K562 (cell line): ENCODE measurements around the gene CERS6. TPM values are rescaled to one million over a fixed set of nuclear protein-coding genes. Genes with fewer than 3 reads are reported as not detected.

Source experiments
- ATAC-seq: fragments of 200-7000 bp; cut with Tn5 transposase; 3 replicates; pipeline ENCODE4 v1.9.1; 2020; ENCODE audit warnings: moderate library complexity
- BruUV-seq: library from RNA; stranded (reverse); fragments of 400-500 nt; replicated peaks from 2 replicates; lab custom pipeline; 2021; lab: Mats Ljungman, UMichigan
- CTCF ChIA-PET: fragments of 300-600 bp; formaldehyde crosslinking; extraction: SDS; loops from one replicate; lab custom pipeline; 2021; ENCODE audit warnings: low intra/inter-chr PET ratio; lab: Yijun Ruan, JAX
- POLR2A ChIA-PET: fragments of 300-600, 350-650 bp; sonication (Branson Sonifier 250); formaldehyde crosslinking; extraction: SDS; loops from one replicate; lab custom pipeline; 2021; ENCODE audit warnings: antibody characterized with exemption, inconsistent platforms; lab: Yijun Ruan, JAX
- DNase-seq, 4 experiments: peaks; one replicate each; pipeline versions ENCODE4 v3.0.0 to v3.0.0-alpha.2; 2011 to 2018; ENCODE audit warnings: low spot score in 3 of 4, mixed read lengths in 3 of 4; ENCODE audit errors: extremely low read depth in 1 of 4
- FAIRE-seq: peaks from 2 replicates; lab custom pipeline; 2011; peaks lifted over from hg19 to GRCh38; lab: Jason Lieb, UNC
- H2AFZ ChIP-seq: 2 replicates; pipeline ENCODE4 v1.6.0; 2011; ENCODE audit warnings: low read depth, low read length, control low read depth, inconsistent platforms
- H3K27ac ChIP-seq: fragments of 200-600 bp; 3 replicates; pipeline ENCODE4 v1.8.0; 2011; ENCODE audit warnings: low read depth, mild to moderate bottlenecking, control low read depth, inconsistent platforms, low read length, moderate library complexity, mixed read lengths; ENCODE audit errors: extremely low read depth
- H3K27me3 ChIP-seq, 2 experiments: fragments of 300-600 bp in 1 of 2; 2 replicates in 1 of 2; 3 replicates in 1 of 2; pipeline versions ENCODE4 v1.6.0 to v1.8.0; 2011; ENCODE audit warnings: inconsistent platforms in 2 of 2, low read length in 2 of 2, mild to moderate bottlenecking in 1 of 2, mixed read lengths in 1 of 2, moderate library complexity in 1 of 2; ENCODE audit not compliant: control insufficient read depth in 2 of 2, insufficient read depth in 2 of 2
- H3K36me3 ChIP-seq: fragments of 300-600 bp; 3 replicates; pipeline ENCODE4 v1.8.0; 2011; ENCODE audit warnings: mild to moderate bottlenecking, low read length, inconsistent platforms; ENCODE audit not compliant: control insufficient read depth, insufficient read depth
- H3K4me1 ChIP-seq, 2 experiments: fragments of 200-600 bp in 1 of 2; replicated peaks in 1 of 2; 2 replicates in 1 of 2; 3 replicates in 1 of 2; pipeline versions ENCODE4 v1.5.1 to v1.8.0; 2011; ENCODE audit warnings: inconsistent platforms in 2 of 2, low read length in 2 of 2, mild to moderate bottlenecking in 1 of 2, mixed read lengths in 1 of 2, moderate library complexity in 1 of 2; ENCODE audit not compliant: control insufficient read depth in 2 of 2, insufficient read depth in 2 of 2
- H3K4me2 ChIP-seq: 2 replicates; pipeline ENCODE4 v1.6.1; 2011; ENCODE audit warnings: low read length, control low read depth, inconsistent platforms, mixed read lengths; ENCODE audit not compliant: insufficient read depth
- H3K4me3 ChIP-seq: fragments of 200-600 bp; sonication (generic), shearing (Covaris generic); 2 replicates; pipeline ENCODE4 v1.5.1; 2016; ENCODE audit warnings: control low read depth, inconsistent platforms
- H3K79me2 ChIP-seq: fragments of 200-600 bp; 3 replicates; pipeline ENCODE4 v1.8.0; 2011; ENCODE audit warnings: low read length, inconsistent platforms; ENCODE audit not compliant: control insufficient read depth, insufficient read depth
- H3K9ac ChIP-seq, 2 experiments: 2 replicates each; pipeline versions ENCODE4 v1.6.0 to v1.6.1; 2011; ENCODE audit warnings: low read depth in 2 of 2, low read length in 2 of 2, control low read depth in 1 of 2, inconsistent platforms in 1 of 2, mild to moderate bottlenecking in 1 of 2, mixed read lengths in 1 of 2; ENCODE audit not compliant: insufficient read depth in 1 of 2
- H3K9me1 ChIP-seq: one replicate; pipeline ENCODE4 v1.6.0; 2011; ENCODE audit warnings: inconsistent platforms, mild to moderate bottlenecking, low read length, moderate library complexity; ENCODE audit not compliant: control insufficient read depth, insufficient read depth
- H3K9me3 ChIP-seq: replicated peaks from 2 replicates; pipeline ENCODE4 v1.5.1; 2011; ENCODE audit warnings: low read depth, low read length, inconsistent platforms; ENCODE audit not compliant: control insufficient read depth, insufficient read depth
- H4K20me1 ChIP-seq: replicated peaks from 2 replicates; pipeline ENCODE4 v1.6.1; 2011; ENCODE audit warnings: low read length, inconsistent platforms, mixed read lengths; ENCODE audit not compliant: control insufficient read depth, insufficient read depth
- DMBX1 ChIP-seq: fragments of 250-450 bp; sonication (Bioruptor Pico); IDR thresholded peaks from 2 replicates; pipeline ENCODE4 v1.8.0; 2022; ENCODE audit warnings: inconsistent platforms, mild to moderate bottlenecking, moderate library complexity, borderline replicate concordance
- DPF2 ChIP-seq: fragments of 450-650 bp; IDR thresholded peaks from 2 replicates; pipeline ENCODE4 v1.6.1; 2016
- GATA2 ChIP-seq: sonication (generic); formaldehyde crosslinking; IDR thresholded peaks from 2 replicates; pipeline ENCODE4 v1.4.0; 2020; ENCODE audit warnings: mild to moderate bottlenecking, missing genetic modification reagents
- HDAC2 ChIP-seq: fragments of 450-650 bp; IDR thresholded peaks from 2 replicates; pipeline ENCODE4 v1.6.1; 2016; ENCODE audit warnings: mild to moderate bottlenecking
- HDAC8 ChIP-seq: fragments of 450-650 bp; IDR thresholded peaks from 2 replicates; pipeline ENCODE4 v1.6.1; 2016; ENCODE audit warnings: mild to moderate bottlenecking, missing genetic modification characterization, moderate library complexity, missing compliant biosample characterization
- JUND ChIP-seq, 2 experiments: IDR thresholded peaks; 2 replicates in 1 of 2; 3 replicates in 1 of 2; pipeline ENCODE4 v1.6.1; 2011; ENCODE audit warnings: borderline replicate concordance in 2 of 2, low read depth in 2 of 2, low read length in 2 of 2, improper control_type of control experiment in 1 of 2, missing biosample characterization in 1 of 2, missing genetic modification characterization in 1 of 2, missing genetic modification reagents in 1 of 2
- L3MBTL2 ChIP-seq: fragments of 450-650 bp; IDR thresholded peaks from 2 replicates; pipeline ENCODE4 v1.6.1; 2016; ENCODE audit warnings: mild to moderate bottlenecking, moderate library complexity
- PBX2 ChIP-seq, 2 experiments: IDR thresholded peaks in 1 of 2; conservative IDR thresholded peaks in 1 of 2; 2 replicates each; pipeline ENCODE4 v1.6.1; 2016; ENCODE audit warnings: low read depth in 2 of 2, mild to moderate bottlenecking in 1 of 2, missing compliant biosample characterization in 1 of 2, missing genetic modification characterization in 1 of 2, moderate library complexity in 1 of 2
- PHF20 ChIP-seq: fragments of 450-650 bp; IDR thresholded peaks from 2 replicates; pipeline ENCODE4 v1.6.1; 2018; ENCODE audit not compliant: partially characterized antibody
- POLR2A ChIP-seq: fragments of 450-650 bp; conservative IDR thresholded peaks from 2 replicates; pipeline ENCODE4 v1.6.1; 2016
- RNF219 ChIP-seq: fragments of 250-450 bp; sonication (Bioruptor Pico); IDR thresholded peaks from 2 replicates; pipeline ENCODE4 v1.5.0; 2022; ENCODE audit warnings: mild to moderate bottlenecking
- SMARCA4 ChIP-seq: fragments of 450-650 bp; IDR thresholded peaks from 2 replicates; pipeline ENCODE4 v1.6.1; 2016
- TGIF2 ChIP-seq: sonication (generic); formaldehyde crosslinking; IDR thresholded peaks from 2 replicates; pipeline ENCODE4 v1.8.1; 2022; ENCODE audit warnings: mild to moderate bottlenecking, missing genetic modification reagents, moderate library complexity
- TOE1 ChIP-seq, 2 experiments: fragments of 450-650 bp in 1 of 2; sonication (generic) in 1 of 2; formaldehyde crosslinking in 1 of 2; IDR thresholded peaks; 2 replicates each; pipeline versions ENCODE4 v1.7.1 to v1.8.0; 2016 to 2022; ENCODE audit warnings: borderline replicate concordance in 2 of 2, mild to moderate bottlenecking in 2 of 2, antibody characterized with exemption in 1 of 2, inconsistent platforms in 1 of 2, low read depth in 1 of 2, missing genetic modification reagents in 1 of 2, moderate library complexity in 1 of 2
- ZFPM2 ChIP-seq: fragments of 250-450 bp; sonication (Bioruptor Pico); IDR thresholded peaks from 2 replicates; pipeline ENCODE4 v1.5.1; 2022; ENCODE audit warnings: mild to moderate bottlenecking
- WGBS: fragments of 100-300 bp; shearing (Covaris generic); methylation state at CpG from one replicate; pipeline ENCODE4 v1.1.6; 2016; ENCODE audit warnings: low coverage, mixed read lengths; ENCODE audit not compliant: insufficient coverage; ENCODE audit errors: missing lambda C conversion rate; 5-methylcytosine and 5-hydroxymethylcytosine counted together
- in situ Hi-C: fragments of 300-500 bp; cut with MboI; formaldehyde crosslinking; loops from 4 replicates; pipeline ENCODE4 v1.15.0; 2018; ENCODE audit warnings: inconsistent platforms, mixed read lengths
- intact Hi-C: fragments of 100-400 bp; cut with micrococcal nuclease; formaldehyde crosslinking; loops from 2 replicates; pipeline ENCODE4 v1.14.2; 2022
- polyA plus RNA-seq, 8 experiments: library from polyadenylated mRNA; depleted of rRNA in 4 of 8; stranded (reverse) in 5 of 8; unstranded in 3 of 8; fragments of >200 nt; fragmentation: Nextera tagmentation in 2 of 8; fragmentation: Illumina TruSeq in 1 of 8; extraction: Ambion mirVana in 2 of 8; extraction: Trizol in 1 of 8; gene quantifications; 2 replicates each; pipeline versions ENCODE4 v1.2.1 to v1.2.3, GENCODE V29; 2011 to 2014; ENCODE audit warnings: inconsistent platforms in 1 of 8, missing spikeins in 1 of 8
- total RNA-seq, 7 experiments: library from RNA; depleted of rRNA in 6 of 7; stranded (reverse); fragments of >200 nt in 6 of 7; fragmentation: Illumina TruSeq in 2 of 7; extraction: Trizol in 2 of 7; gene quantifications; 2 replicates each; pipeline versions ENCODE4 v1.2.1 to v1.2.3, GENCODE V29; 2011 to 2021; ENCODE audit warnings: low replicate concordance in 1 of 7
- TF ChIP-seq, protein P1 (sequence below): sonication (generic); formaldehyde crosslinking; IDR thresholded peaks from 2 replicates; pipeline ENCODE4 v1.9.0; 2022; ENCODE audit warnings: mild to moderate bottlenecking, missing genetic modification reagents

Gene CERS6
- total and polyA plus RNA-seq, 9 of the 15 experiments (the other 6 are each of a cell fraction or from before 2014, with no cell fraction given): 1.6 to 13.6 (median 11.4) TPM

- H4K20me1 ChIP-seq: no peaks in the 10 kb centered on the region
- H3K27me3 ChIP-seq: no peaks in the 10 kb centered on the region
- H3K4me3 ChIP-seq: no peak overlapping the region
- peak overlapping the region in 1 of 2 experiments; percentile 1; a peak in 1 of 4 replicates for H3K9ac ChIP-seq
- no peaks in the 10 kb centered on the region for H3K9me3 ChIP-seq
- peak overlapping the region; percentile 75 for H2AFZ ChIP-seq
- no peaks in the 10 kb centered on the region for H3K79me2 ChIP-seq
- FAIRE-seq (peak; percentile 74), DNase-seq (peak in 2 of 4 experiments; percentile 38 to 62), ATAC-seq (peak; percentile 87)
- no peaks in the 10 kb centered on the region for H3K36me3 ChIP-seq
- POLR2A ChIA-PET: interaction anchor here (0.8 to 1.4 kb wide), 4 partner anchors 11 to 43 kb away, joined by 3 to 5 read pairs (median 4); no protein-coding TSS in a partner anchor
- in situ Hi-C loops (no loop called here), intact Hi-C loops (no loop called here)
- BruUV-seq: no TSS peak
- H3K27ac ChIP-seq: peak overlapping the region; percentile 35; the same call in 2 of the 3 replicates
- peaks cover 0 to 13% of the 10 kb centered on the region in 2 experiments; a peak in 2 of 5 replicates for H3K4me1 ChIP-seq
- CTCF ChIA-PET: no interaction called here
- H3K4me2 ChIP-seq: peak overlapping the region; percentile 40
- no peaks in the 10 kb centered on the region for H3K9me1 ChIP-seq
- WGBS: 1% methylated on average over 7 of the region's 7 CpGs
- TF ChIP-seq GATA2 (CRISPR knock-in tag) (peak; percentile 70; the same call in 1 of the 2 replicates), SMARCA4 (peak; percentile 53; the same call in 1 of the 2 replicates), L3MBTL2 (peak; percentile 82), DPF2 (0 out of 2 replicates have a peak, but pooled peaks have one; percentile 52), PBX2 (CRISPR knock-in tag; IDR thresholded peaks at IDR 0.05; ENCODE audit: low read depth) (no peak), PBX2 (tag; conservative IDR thresholded peaks at IDR 0.05; ENCODE audit: low read depth) (0 out of 2 replicates have a peak, but pooled peaks have one; percentile 22), HDAC8 (0 out of 2 replicates have a peak, but pooled peaks have one; percentile 33), JUND (IDR thresholded peaks at IDR 0.05; ENCODE audit: borderline replicate concordance, low read depth, low read length) (no peak), JUND (tag; IDR thresholded peaks at IDR 0.05; ENCODE audit: borderline replicate concordance, low read depth, low read length) (peak; percentile 15; the same call in 1 of the 3 replicates), HDAC2 (0 out of 2 replicates have a peak, but pooled peaks have one; percentile 42), DMBX1 (CRISPR knock-in tag) (no peak; the same call in 1 of the 2 replicates), TOE1 (IDR thresholded peaks at IDR 0.05; ENCODE audit: borderline replicate concordance) (0 out of 2 replicates have a peak, but pooled peaks have one; percentile 40), TOE1 (CRISPR knock-in tag; IDR thresholded peaks at IDR 0.05; ENCODE audit: borderline replicate concordance, low read depth) (no peak), TGIF2 (no peak), RNF219 (no peak), ZFPM2 (CRISPR knock-in tag) (no peak), PHF20 (no peak), POLR2A (no peak)
- TF ChIP-seq, protein P1, sequence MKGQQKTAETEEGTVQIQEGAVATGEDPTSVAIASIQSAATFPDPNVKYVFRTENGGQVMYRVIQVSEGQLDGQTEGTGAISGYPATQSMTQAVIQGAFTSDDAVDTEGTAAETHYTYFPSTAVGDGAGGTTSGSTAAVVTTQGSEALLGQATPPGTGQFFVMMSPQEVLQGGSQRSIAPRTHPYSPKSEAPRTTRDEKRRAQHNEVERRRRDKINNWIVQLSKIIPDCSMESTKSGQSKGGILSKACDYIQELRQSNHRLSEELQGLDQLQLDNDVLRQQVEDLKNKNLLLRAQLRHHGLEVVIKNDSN (CRISPR knock-in tag): no peak
Observed at GRCh38 chr2:168632709-168633121, 176.6 kb downstream of the CERS6 start.
